Stimulated activated CD4-positive, alpha-beta T cell treated with anti-CD3 and anti-CD28 coated beads, Interleukin-1b, Interleukin-23, amount 100 ng/mL, for 48 hours (primary cell): ENCODE data around the gene PDE4D.

Experiments
- DNase-seq: peaks from one replicate; pipeline ENCODE4 v3.0.0-alpha.2; 2020

PDE4D gene

DNA sequence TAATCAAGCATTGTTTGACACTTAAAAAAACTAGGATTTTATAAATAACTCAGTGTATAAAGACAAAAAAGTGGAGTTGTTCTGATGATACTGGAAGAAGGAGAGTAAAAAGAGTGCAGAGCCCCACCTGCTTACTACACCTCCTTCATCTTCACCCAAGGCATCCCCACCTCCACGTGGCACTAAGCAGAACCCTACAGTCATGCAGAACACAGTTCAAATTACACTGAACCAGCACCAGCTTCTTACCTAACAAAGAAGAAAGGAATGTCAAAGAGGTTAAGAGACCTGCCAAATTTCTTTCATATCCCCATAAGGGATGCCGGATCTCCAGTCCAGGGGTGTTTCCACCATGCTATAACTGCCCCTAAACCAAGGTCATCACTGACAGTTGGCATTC lies 55.5 kb downstream of the PDE4D start:
- DNase-seq, result no peak

DNA sequence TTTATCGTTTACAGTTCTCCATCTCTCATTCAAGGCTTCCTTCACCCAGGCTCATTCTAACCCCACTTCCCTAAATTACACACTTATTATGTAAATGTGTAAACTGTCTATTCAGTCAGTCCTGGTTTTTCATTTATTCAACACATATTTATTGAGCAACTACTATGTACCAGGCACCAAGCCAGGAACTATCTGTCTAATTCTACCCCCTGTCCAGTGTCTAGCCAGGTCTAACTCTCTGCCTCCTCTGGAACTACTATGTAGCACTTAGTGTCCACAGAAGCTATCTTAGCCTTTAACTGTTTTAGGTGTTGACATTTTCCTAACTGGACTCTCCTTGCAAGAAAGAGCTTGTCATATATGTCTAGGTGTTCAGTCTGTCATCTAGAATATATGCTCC lies 56.5 kb downstream of the PDE4D start:
- DNase-seq, result no peak

DNA sequence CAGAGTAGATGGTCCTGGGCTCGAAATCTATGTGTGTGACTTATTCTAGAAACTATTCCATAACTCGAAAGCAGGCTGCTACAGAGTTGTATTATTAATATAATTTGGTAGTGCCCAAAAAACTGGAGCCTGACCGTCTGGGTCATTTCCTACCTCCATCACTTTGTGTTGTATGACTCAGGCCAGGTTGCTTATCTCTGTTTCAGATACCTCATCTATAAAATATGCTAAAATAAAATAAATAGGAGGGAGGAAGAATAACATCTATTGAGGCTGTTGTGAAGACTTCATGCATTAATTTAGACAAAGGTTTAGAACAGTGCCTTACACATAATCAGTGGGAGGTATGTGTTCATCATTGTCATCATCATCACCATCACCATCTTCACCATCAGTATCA lies 57.7 kb downstream of the PDE4D start:
- DNase-seq, result no peak

DNA sequence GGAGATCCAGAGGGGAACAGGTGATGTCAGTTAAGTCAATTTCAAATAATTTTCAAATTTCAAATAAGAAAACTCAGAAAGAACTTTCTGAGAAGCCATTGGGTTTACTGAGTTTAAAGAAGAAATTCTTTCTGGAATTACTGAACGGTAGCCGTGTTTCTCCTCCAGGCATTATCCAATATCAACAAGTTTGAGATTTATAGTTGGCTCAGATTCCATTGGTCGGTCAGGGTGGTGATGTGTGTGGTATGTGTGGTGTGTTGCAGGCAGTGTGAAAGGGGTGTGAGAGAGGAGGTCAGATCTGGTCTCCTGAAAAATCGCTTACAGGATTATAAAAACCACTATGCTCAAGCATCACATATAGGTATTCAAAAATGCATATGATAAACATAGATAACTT lies 60.1 kb downstream of the PDE4D start:
- no peak for DNase-seq

DNA sequence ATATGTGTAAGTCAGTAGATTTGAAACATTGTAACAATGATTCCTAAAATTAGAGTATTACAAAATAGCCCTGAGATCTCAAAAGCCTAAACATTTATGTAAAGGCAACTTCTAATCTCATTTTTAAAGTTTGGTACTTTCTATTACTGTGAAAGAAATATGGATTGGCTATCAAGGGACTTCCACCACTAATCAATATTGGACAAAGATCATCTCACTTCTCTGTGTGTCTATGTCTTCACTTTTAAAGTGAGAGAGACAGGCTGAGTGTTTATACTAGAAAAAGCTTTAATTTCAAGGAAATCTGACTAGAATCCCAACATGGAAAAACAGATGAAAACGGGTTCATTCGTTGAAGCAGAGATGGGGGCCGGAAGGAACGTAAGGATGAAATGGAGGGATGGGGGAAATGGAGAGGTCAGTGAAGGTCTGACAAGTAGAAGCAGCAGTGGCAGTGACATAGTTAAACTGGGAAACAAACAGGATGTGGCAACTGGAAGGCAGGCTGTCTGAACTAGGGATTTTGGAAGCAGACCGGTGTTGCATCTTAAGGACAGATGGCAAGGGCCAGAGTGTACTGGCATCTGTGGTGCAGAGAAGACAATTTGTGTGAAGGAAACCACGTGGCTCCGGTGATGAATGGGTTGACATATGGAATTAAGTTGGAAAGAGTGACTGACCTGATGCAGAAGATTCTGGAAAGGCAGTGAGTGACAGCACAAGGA lies 60.8 kb downstream of the PDE4D start:
- DNase-seq, result no peak

DNA sequence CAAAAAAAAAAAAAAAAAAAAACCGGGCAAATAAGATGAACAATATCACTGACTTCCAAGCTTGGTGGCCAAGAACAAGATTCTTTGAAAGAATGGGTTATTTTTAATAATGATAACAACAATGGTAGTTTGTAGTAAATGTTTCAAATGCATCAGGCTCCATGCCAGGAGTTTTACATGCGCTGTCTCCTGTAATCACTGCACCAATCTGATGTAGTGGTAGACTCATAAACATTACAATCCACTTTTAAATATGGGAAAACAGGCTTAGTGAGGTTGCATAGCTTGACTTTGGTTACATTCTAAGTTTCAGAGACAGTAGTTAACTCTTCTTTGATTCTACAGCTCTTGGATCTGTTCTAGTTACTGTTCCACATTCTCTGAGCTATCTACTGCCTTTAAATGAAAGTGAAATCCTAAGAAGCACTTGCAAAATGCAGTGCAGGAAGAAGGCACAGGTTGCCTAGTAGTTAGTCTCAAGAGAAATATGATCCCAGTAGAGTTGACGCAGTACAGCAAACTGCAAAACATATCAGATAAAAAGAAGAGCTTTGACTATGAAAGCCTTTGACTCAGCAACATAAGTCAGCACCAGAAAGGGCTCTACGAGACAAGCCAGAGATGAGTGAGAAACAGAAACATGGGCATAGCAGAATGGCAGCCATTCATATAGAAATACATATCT lies 62.1 kb downstream of the PDE4D start:
- DNase-seq, result no peak

DNA sequence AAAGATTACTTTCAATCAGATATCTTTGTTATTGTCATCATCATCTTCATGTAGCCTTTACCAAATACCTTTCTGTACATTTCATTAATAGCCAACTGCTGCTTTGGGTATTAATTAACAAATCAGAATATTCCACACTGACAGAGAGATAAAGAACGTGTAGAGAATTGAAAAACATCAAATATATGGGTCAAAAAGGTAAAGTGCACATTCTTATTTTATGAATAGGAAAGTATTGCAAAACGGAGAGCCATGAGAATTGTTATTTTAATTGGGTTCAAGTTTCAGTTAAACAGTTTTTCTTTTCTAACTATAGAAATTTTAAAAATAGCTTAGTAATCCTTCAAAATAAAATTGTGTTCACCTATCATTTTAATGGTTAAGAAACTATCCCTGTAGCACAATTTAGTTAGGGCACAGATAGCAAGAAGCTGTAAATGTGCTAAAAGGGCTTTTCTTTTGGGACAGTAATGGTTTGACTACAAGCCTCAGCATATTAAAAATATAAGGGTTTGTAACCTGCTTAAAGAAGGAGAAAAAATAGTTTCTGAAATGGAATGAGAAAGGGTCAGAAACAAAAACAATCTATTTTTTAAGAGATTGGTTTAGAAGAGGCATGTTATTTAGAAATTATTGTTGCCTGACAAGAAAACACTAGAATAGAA lies 62.9 kb downstream of the PDE4D start:
- DNase-seq, result no peak

DNA sequence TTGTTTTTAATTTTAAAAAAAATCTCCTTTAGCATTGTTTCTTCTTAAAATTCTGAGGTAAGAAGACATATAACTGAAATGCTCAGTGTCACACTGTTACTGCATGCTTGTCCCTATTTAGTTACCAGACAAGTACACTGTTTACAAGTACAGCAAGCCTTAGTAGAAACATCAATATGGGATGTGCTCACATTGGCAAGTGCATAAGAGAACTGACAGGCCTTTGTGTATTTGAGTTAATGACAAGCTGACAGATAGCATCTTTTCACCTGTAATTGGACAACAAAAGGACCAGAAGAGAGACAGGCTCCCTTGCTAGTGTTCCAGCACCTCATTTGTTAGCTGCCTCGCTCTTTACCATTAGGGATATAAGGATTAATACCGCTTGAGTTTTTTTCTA lies 63.6 kb downstream of the PDE4D start:
- DNase-seq, result no peak

DNA sequence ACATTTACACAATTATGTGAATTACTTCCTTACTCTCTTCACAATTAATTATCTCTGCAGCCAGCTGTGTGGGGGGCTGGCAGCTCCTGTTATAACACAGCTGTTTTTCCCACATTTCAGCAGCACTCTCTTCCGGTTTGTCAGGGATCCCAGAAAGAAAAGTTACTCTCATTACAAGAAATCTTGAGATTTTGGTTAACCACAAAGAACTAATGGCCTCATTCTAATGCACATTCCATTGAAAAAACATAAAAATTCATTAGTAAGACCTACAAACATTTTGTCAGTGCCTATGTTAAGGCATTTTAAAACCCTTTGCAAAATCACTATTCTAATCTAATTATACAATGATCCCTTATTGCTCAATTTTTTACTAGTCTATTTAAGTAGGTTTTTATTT lies 64.1 kb downstream of the PDE4D start:
- no peak for DNase-seq

DNA sequence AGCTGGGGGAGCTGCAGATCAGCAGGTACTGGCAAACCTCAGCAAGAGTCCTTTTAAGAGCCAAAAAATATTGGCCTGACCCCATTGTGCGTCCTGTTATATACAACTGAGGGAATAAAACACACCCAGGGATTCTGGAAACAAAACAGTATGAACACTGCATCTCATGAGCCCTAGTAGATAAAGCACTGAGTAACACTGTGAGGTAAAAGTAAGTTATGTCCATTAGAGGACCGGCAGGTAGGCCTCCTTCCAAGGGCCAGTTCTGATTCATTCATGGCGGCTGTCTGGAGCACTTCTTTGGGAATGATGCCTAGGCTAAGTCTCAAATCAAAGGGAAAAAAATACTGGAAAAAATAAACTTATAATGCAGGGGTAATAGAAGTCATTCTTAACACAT lies 64.9 kb downstream of the PDE4D start:
- DNase-seq, result no peak

DNA sequence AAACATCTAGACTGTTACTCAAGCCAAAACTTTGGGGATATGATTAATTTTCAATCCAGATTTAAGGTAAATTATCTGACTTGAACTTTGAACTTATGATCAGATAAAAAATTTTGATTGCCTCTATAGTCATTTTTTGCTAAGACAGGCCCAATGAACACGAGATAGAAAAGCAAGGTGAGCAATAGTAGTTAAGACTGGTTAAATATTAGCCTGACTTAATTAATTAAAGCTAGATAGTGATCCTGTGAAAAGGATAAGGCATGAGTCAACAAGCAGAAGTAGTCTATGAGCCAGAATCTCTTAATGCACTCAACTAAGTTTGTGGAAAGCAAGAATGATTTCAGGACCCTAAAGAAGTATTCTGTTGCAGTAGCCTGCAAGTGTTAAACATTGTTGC lies 66.5 kb downstream of the PDE4D start:
- no peak for DNase-seq

DNA sequence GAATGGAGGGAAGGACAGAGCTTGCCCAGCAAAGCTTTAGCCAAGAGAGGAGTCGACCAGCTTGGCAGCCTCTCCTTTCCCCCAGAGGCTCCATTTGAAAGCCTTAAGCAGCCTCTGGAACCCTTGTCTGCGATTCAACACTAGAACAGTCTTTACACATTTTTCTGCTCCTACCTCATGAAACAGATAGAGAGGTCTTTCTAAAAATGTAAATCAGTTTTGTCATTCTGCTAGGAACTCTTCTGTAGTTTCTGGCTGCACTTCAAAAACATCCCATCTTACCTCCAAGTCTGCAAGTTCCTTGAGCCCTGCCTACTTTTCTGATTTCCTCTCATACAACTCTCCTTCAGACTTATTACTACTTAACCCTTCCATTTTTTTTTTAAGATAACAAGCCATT lies 70.1 kb downstream of the PDE4D start:
- DNase-seq, result no peak

DNA sequence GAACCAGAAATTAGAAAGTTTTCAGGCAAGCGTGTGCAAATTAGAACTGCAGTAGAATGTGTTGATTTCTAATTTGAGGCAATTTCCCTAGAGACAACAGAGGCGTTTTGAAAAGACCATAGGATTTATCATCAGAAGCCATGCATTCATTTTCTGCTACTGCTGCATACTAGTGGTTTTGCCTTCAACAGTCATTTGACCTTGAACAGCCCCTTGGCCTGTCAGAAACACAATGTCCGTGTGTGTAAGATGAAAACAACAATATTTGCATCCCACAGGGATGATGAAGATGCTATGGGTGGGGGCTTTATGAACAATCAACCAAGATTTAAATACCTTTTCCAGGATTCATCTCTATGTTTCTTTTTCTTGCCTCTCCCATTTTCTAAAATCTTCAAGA lies 73.7 kb downstream of the PDE4D start:
- DNase-seq, result no peak

DNA sequence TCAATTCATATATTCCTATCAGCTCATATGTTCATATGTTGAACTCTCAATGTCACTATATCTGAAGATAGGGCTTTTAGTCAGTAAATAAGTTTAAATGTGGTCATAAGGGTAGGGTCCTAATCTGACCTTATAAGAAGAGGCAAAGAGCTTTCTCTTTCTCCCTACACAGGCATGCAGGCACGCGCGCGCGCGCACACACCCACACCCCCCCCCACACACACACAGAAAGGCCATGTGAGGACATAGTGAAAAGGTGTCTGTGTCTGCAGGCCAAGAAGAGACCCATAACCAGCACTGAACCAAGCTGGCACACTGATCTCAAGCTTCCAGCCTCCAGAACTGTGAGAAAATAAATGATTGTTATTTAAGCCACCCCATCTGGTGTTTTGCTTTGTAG lies 76.0 kb downstream of the PDE4D start:
- DNase-seq, result no peak

DNA sequence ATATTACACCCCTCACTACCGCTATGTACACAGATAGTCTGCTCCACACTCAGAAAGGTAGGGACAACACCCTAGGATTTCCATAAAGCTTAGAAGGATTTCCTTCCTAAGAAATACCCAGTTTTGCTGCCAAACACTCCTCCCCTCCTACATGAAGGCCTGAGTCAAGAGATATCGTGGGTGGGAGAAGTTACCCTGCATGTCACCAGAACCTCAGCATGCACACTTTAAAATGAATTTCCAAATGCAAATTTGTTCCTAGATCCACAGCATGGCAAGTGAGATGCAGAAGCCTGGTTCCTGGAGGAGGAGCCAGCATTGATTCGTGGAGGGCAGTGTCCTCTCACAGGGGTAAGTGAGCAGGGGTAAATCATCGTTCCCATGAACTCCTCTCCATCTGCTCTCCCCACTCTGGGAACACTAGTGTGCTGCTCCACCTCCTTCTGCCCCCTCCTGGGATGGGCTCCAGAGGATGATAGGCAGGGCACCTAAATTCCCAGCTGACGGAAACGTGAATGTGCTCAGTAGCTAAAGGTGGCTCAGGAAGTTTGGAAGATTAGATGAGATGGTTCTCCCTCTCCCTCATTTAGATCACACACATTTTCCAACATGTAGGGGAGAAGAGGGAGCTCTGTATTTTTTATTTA lies 76.7 kb downstream of the PDE4D start:
- DNase-seq, result no peak

DNA sequence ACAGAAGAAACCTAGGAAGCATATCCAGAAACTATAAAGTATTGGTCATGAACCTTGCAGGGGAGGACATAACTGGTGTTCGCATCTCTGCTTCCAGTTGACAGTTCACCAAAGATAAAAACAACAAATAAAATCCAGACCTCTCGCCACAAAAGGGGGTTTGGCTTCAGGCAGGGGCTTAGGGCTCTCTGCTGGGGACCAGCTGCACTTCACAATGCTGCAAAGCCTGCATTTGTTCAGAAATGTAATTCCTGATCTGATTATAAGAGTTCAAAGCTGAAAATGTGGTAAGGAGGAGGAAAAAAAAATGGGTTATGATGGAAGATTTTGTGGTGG lies 79.0 kb downstream of the PDE4D start:
- DNase-seq, result no peak

DNA sequence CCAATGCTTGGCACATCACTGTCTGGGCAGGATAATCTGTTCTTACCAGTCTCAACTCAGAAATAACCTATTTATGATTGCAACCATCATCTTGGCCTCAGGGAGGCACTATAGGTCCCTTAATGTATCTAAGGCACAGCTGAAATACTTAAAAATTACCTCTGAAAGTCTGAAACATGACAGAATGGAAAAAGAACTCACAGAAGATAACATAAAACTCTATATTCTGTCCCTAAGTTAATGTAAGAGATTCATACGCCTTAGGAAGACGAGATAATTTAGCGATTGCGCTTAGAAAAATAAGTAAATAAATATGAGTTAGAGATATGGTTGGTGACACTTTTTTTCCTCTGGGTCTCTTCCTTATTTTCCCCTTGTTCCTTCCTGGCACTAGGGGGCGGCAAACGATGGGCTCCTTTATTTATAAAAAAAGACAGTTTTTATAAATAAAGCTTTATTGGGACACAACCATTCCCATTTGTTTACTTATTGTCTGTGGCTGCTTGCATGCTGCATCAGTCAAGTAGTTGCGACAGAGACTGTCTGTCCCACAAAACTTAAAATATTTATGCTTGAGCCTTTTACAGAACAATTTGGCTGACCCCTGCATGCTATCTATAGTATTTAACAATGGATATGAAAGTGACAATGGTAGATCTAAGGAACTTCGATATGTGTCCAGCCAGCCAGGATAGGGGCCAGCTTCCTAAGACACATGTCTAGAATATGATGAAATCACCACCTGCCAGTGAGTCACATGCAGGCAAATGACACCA lies 79.6 kb downstream of the PDE4D start:
- DNase-seq, result no peak

DNA sequence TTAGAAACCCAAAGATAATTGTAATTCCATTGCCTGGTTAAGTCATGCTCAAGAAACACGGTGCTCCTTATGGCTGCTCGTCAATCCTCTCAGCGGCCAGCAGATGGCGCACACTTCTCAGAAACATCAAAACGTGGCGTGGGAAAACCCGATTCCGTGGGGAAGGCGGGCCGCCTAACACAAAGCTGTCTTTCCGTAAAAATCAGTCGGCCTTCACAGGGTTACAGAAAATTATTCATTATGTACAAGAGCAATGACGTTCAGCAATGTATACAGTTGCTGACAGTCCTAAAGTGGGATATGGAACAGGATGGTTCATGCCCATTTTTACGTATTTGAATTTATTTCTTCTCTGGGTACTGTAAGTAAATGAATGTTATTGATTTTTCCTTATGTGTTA lies 83.5 kb downstream of the PDE4D start:
- peak; percentile 57 for DNase-seq

DNA sequence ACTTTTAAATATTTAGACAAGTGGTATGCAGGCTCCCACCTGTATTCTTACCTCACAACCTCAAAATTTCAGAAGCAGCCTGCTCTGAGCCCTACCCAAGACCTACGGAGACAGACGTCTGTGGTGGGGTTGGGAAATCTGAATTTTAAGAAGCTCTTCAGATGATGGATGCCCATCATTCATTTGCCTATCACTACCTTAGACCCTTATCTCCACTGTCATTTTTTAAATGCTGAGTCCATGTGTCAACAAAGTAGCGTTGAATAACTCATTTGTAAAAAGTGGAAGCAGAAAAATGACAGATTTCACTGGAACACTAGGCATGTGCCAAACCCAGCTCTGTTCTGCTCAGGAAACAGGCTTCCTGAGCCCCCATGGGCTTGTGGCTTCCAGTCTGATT lies 85.7 kb downstream of the PDE4D start:
- DNase-seq, result no peak

DNA sequence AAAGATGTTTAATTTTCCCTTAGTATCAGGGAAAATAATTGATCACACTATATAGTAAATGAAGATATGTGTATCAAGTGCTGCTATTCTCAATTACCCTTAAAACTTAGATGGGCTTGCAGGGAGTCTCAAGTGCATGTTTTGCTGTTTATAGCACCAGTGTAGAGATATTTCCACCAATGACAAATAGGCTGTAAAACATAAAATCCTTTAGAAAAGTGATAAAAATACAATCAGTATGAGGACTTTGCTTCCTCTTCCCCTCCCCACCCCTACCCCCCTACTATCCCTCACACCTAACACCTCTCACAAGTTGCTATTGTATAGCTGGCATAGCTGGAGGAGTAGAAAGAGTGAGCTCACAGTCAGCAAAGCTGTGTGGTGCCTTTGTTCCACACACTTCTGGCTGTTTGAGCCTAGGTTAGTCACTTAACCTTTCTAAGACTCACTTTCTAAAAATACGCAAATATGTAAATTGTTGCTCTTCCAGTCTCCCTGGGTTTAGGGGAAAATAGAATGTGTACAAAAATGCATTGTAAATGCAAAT lies 93.1 kb downstream of the PDE4D start:
- no peak for DNase-seq

DNA sequence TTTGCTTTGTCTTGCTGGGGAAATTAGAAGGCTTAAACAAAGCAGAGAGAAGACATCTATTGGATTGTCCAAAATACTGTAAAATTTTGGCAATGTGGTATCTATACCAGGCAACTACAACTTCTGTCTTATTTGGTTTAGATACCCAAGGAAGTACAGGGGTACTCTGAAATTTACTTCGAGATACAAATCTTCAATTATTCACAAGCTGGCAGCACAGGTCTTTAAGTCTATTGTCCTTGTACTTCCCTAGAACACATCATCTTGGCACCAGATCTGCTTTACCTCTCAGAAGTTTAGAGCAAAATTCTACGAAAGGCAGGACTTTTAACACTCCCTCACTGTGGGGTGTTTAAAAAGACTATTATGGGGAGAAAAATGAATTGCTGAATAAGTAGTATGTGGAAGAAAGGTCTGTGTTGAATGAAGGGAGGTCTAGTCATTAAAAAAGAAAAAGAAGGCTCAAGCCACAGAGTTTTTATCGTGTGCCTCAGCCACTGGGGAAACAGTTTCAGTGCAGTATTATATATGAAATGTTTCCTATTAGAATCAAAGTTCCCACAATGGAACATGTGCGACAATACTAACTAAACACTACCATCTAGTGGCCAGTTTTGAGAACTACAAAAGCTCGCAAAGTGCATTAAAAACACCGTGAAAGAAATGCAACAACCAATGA lies 93.7 kb downstream of the PDE4D start:
- DNase-seq, result no peak
